CMK (cell line): ENCODE measurements around the gene ST3GAL5.
A peak's percentile ranks its signal among the peaks of the same experiment; 100 is the strongest.

Source experiments
- DNase-seq: peaks from one replicate; pipeline ENCODE4 v3.0.0-alpha.2; 2010; ENCODE audit warnings: low read depth

Gene ST3GAL5

GRCh38 chr2:85806358-85807118 lies 82.3 kb downstream of the ST3GAL5 start:
- DNase-seq, result no peak

GRCh38 chr2:85804583-85804982 lies 84.2 kb downstream of the ST3GAL5 start:
- no peak for DNase-seq

- no peak for DNase-seq
These were observed 84.9 kb downstream of the ST3GAL5 start for GRCh38 chr2:85803704-85804425.

- DNase-seq, result no peak
These were observed 86.3 kb downstream of the ST3GAL5 start for GRCh38 chr2:85802354-85803103.

GRCh38 chr2:85801871-85802270 lies 86.9 kb downstream of the ST3GAL5 start:
- DNase-seq, result no peak

- DNase-seq, result no peak
These were observed 88.2 kb downstream of the ST3GAL5 start for GRCh38 chr2:85800586-85800985.

GRCh38 chr2:85799215-85799956 lies 89.4 kb downstream of the ST3GAL5 start:
- DNase-seq, result no peak

- peak; percentile 9 for DNase-seq
These were observed 90.9 kb downstream of the ST3GAL5 start for GRCh38 chr2:85797921-85798320.

- no peak for DNase-seq
These were observed 91.5 kb downstream of the ST3GAL5 start for GRCh38 chr2:85797263-85797660.

- DNase-seq, result no peak
These were observed 92.2 kb downstream of the ST3GAL5 start for GRCh38 chr2:85796341-85797262.

- no peak for DNase-seq
These were observed 92.8 kb downstream of the ST3GAL5 start for GRCh38 chr2:85796046-85796340.

GRCh38 chr2:85795331-85796045 lies 93.3 kb downstream of the ST3GAL5 start:
- DNase-seq, result no peak

GRCh38 chr2:85794491-85795121 lies 94.2 kb downstream of the ST3GAL5 start:
- no peak for DNase-seq

GRCh38 chr2:85794038-85794441 lies 94.8 kb downstream of the ST3GAL5 start:
- DNase-seq, result no peak

- DNase-seq, result no peak
These were observed 95.2 kb downstream of the ST3GAL5 start for GRCh38 chr2:85793584-85793983.

GRCh38 chr2:85792783-85793441 lies 95.9 kb downstream of the ST3GAL5 start:
- no peak for DNase-seq

GRCh38 chr2:85791704-85792565 lies 96.9 kb downstream of the ST3GAL5 start:
- DNase-seq, result no peak

- DNase-seq, result no peak
These were observed 98.1 kb downstream of the ST3GAL5 start for GRCh38 chr2:85790499-85791188.
